GM12873 (cell line): ENCODE data around the gene ARMH3.

ENCODE experiments used
- TF ChIP-seq, protein P1 (sequence below): IDR thresholded peaks from 2 replicates; pipeline ENCODE4 v1.5.1; 2012; ENCODE audit warnings: low read depth, mild to moderate bottlenecking, moderate library complexity, low read length, control low read depth; ENCODE audit not compliant: insufficient read depth; ENCODE audit errors: missing control alignments

Gene ARMH3

DNA sequence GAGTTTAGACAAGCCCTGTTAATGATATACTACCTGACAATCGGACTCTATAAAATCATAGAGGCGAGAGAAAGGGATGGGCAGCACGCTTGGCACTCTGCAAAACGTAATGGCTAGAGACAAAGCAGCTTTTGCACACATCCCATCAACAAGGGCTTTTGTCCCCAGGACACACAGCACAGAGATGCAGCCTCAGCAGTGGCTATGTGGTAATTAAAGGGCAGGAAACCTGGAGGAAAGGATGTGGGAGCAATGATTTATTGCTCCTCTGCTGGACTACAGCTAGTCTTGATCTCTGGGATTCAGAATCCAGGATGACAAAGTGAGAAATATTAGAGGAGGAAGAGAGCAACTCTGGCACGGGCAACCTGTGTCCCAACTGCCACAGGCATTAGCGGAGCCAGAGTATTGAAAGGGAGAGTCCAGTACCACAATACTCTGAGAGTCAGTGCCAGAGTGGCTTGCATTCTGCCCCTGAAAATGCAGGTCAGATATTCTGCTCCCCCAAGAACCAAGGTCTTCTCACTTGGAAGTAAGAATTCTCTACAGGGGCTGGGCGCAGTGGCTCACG, 96.5 kb downstream of the ARMH3 start:
- TF ChIP-seq, protein P1, sequence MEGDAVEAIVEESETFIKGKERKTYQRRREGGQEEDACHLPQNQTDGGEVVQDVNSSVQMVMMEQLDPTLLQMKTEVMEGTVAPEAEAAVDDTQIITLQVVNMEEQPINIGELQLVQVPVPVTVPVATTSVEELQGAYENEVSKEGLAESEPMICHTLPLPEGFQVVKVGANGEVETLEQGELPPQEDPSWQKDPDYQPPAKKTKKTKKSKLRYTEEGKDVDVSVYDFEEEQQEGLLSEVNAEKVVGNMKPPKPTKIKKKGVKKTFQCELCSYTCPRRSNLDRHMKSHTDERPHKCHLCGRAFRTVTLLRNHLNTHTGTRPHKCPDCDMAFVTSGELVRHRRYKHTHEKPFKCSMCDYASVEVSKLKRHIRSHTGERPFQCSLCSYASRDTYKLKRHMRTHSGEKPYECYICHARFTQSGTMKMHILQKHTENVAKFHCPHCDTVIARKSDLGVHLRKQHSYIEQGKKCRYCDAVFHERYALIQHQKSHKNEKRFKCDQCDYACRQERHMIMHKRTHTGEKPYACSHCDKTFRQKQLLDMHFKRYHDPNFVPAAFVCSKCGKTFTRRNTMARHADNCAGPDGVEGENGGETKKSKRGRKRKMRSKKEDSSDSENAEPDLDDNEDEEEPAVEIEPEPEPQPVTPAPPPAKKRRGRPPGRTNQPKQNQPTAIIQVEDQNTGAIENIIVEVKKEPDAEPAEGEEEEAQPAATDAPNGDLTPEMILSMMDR = no peak

DNA sequence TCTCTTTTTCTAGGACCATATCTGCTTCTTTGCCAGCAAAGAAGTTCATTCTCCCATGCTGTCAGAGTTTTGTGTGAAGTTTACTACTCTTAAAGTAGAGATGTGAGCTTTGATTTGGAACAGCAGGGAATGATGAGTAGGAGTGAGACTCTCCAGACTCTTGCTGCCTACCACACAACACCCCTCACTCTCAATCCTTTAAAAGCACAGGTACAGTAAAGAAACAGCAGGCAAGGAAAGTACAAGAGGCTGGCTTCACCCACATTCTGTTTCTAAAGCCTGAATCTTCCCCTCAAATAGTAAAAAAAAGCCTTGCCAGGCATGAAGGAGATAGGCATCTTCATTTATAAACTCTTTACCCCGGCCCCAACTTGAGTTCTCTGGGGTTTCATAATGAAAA, 97.3 kb downstream of the ARMH3 start:
- TF ChIP-seq, protein P1 = no peak

DNA sequence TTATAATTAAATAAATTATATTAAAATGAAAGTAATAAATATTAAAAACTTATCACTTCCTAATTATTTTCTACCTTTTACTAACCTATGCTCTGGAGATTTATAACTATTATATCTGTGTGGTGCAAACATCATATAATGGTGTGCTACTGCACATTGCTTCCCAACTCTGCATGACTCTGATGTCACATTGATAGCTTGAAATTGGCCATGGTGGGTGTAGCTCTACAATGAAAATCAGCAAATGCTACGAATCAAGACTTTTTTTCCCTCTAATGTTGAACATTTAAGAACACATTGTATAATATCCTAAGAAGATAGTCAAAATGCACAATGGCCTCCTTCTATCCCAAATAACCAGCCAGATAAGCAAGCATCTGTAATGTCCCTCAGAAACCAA, 99.1 kb downstream of the ARMH3 start:
- TF ChIP-seq, protein P1 = no peak

DNA sequence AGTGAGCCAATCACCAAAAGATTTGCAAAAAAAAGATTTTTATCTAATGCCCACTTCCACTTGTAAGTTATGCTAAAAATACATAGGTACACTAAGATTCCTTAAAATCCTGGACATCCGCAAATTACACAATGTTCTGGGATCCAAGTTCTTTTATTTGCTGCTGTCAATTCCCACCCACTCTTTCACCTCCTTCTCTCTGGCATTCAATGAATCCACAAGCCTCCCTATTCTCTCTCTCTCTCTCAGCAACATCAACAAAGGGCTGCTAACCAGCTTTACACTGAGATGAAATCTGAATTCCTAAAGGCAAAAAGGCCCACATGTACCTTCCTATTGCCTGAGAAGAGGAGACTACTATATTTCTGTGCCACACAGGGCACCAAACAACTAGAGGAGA, 99.9 kb downstream of the ARMH3 start:
- TF ChIP-seq, protein P1 = no peak

DNA sequence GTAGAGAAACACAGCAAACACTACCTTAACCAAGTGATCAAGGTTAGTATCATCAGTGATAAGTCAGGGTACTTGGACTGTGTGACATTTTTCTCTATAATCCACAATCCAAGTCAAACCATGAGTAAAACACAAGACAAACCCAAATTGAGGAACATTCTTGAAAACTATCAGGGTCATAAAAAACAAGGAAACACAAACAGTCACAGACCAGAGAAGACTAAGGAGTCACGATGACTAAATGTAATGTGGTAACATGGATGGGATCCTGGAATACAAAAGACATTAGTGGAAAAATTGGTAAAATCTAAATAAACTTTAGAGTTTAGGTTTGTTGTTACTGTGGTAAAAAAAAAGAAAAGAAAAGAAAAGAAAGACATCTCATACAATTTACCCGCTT, 103.8 kb downstream of the ARMH3 start:
- TF ChIP-seq, protein P1 = no peak

DNA sequence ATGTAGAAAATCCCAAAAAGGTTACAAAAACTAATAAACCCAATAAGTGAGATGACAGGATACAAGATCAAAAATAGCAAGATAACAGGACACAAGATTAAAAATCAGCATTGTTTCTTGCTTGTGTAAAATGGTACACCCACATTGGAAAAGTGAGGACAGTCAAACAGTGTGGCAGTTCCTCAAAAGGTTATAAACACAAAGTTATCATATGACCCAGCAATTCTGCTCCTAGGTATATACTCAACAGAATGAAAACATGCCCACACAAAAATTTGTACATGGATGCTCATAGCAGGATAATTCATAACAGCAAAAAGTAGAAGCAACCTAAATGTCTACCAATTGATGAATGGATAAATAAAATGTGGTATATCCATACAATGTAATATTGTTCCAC, 105.8 kb downstream of the ARMH3 start:
- TF ChIP-seq, protein P1 = no peak

DNA sequence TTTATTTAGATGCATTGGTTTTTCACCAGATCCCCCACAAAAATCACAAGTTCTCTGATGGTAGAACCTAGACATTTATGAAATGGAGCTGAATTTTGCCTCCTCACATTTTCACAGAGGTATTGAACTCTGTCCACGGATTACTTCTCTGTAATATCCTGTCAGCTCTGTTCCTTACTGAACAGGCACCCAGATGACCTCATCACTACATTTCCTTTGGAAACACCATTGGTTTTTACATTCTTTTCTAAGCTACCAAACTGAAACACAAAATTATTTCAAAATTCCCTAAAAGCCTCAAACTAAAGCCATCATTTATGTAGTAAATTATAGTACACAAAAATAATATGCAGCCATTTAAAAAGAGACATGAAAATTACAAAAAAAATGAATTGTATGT, 114.1 kb downstream of the ARMH3 start:
- TF ChIP-seq, protein P1 = no peak
